MM.1S (cell line): ENCODE results near the gene RREB1.

Source experiments
- DNase-seq: peaks from one replicate; pipeline ENCODE4 v3.0.0-alpha.2; 2015
- H2AFZ ChIP-seq: fragments of 300-600 bp; sonication (generic); 2 replicates; pipeline ENCODE4 v1.6.0; 2016; ENCODE audit warnings: antibody characterized with exemption, low read length
- H3F3A ChIP-seq: fragments of 300-600 bp; sonication (generic); 2 replicates; pipeline ENCODE4 v1.6.1; 2016; ENCODE audit warnings: mild to moderate bottlenecking, antibody characterized with exemption, low read length, moderate library complexity, mixed read lengths; ENCODE audit not compliant: insufficient read depth
- H3K27ac ChIP-seq: fragments of 300-600 bp; sonication (generic); 2 replicates; pipeline ENCODE4 v1.5.1; 2016; ENCODE audit warnings: mild to moderate bottlenecking, low read length
- H3K27me3 ChIP-seq: fragments of 300-600 bp; sonication (generic); replicated peaks from 2 replicates; pipeline ENCODE4 v1.6.0; 2016; ENCODE audit warnings: low read length; ENCODE audit not compliant: insufficient read depth
- H3K36me3 ChIP-seq: fragments of 300-600 bp; sonication (generic); replicated peaks from 2 replicates; pipeline ENCODE4 v1.6.1; 2016; ENCODE audit warnings: mild to moderate bottlenecking, low read length, mixed read lengths; ENCODE audit not compliant: insufficient read depth
- H3K4me1 ChIP-seq: fragments of 300-600 bp; sonication (generic); 2 replicates; pipeline ENCODE4 v1.6.1; 2016; ENCODE audit warnings: low read length, mixed read lengths
- H3K4me2 ChIP-seq: fragments of 300-600 bp; sonication (generic); 2 replicates; pipeline ENCODE4 v1.6.0; 2016; ENCODE audit warnings: low read depth, low read length
- H3K4me3 ChIP-seq: fragments of 300-600 bp; sonication (generic); 2 replicates; pipeline ENCODE4 v1.5.1; 2016; ENCODE audit warnings: low read length, mixed read lengths
- H3K79me2 ChIP-seq: fragments of 300-600 bp; sonication (generic); 2 replicates; pipeline ENCODE4 v1.6.1; 2016; ENCODE audit warnings: mixed run types, low read length, mixed read lengths
- H3K9ac ChIP-seq: fragments of 300-600 bp; sonication (generic); 2 replicates; pipeline ENCODE4 v1.6.1; 2016; ENCODE audit warnings: low read length, mixed read lengths
- H3K9me2 ChIP-seq: fragments of 300-600 bp; sonication (generic); replicated peaks from 2 replicates; pipeline ENCODE4 v1.6.1; 2016; ENCODE audit warnings: mild to moderate bottlenecking, low read length, mixed read lengths; ENCODE audit not compliant: insufficient read depth
- H3K9me3 ChIP-seq: fragments of 300-600 bp; sonication (generic); replicated peaks from 2 replicates; pipeline ENCODE4 v1.6.1; 2016; ENCODE audit warnings: mild to moderate bottlenecking, low read length, mixed read lengths; ENCODE audit not compliant: insufficient read depth
- H4K20me1 ChIP-seq: fragments of 300-600 bp; sonication (generic); 2 replicates; pipeline ENCODE4 v1.6.1; 2016; ENCODE audit warnings: mild to moderate bottlenecking, low read length, moderate library complexity, mixed read lengths; ENCODE audit not compliant: insufficient read depth
- CTCF ChIP-seq: fragments of 300-600 bp; sonication (generic); IDR thresholded peaks from 2 replicates; pipeline ENCODE4 v1.5.1; 2016; ENCODE audit warnings: antibody characterized with exemption, low read length, mixed read lengths
- EZH2 ChIP-seq: fragments of 300-600 bp; sonication (generic); optimal IDR thresholded peaks from 2 replicates; pipeline ENCODE3; 2017; ENCODE audit warnings: low read depth, mild to moderate bottlenecking, antibody characterized with exemption, low read length, mixed read lengths
- EZH2phosphoT487 ChIP-seq: fragments of 300-600 bp; sonication (generic); IDR thresholded peaks from 2 replicates; pipeline ENCODE4 v1.6.1; 2018; ENCODE audit warnings: antibody characterized with exemption, low read length

RREB1 gene

GRCh38 chr6:7163661-7164071 lies 55.9 kb downstream of the RREB1 start:
- peaks cover 19% of the 10 kb centered on the region; the same call in 1 of the 2 replicates for H3K4me1 ChIP-seq
- no peak overlapping the region for H2AFZ ChIP-seq

GRCh38 chr6:7164536-7165001 lies 56.8 kb downstream of the RREB1 start:
- no peak overlapping the region for H3K9ac ChIP-seq
- H3K36me3 ChIP-seq = no peaks in the 10 kb centered on the region
- peaks cover 83% of the 10 kb centered on the region for H3K79me2 ChIP-seq
- no peaks in the 10 kb centered on the region for H3K9me3 ChIP-seq
- H3K9me2 ChIP-seq = no peaks in the 10 kb centered on the region
- H3K4me2 ChIP-seq = no peak overlapping the region
- H3K27ac ChIP-seq = no peak overlapping the region
- no peak for DNase-seq
- H4K20me1 ChIP-seq = no peaks in the 10 kb centered on the region
- peaks cover 12% of the 10 kb centered on the region; the same call in 1 of the 2 replicates for H3K4me1 ChIP-seq
- H3K4me3 ChIP-seq = no peak overlapping the region
- H2AFZ ChIP-seq = no peak overlapping the region
- H3K27me3 ChIP-seq = no peaks in the 10 kb centered on the region
- H3F3A ChIP-seq = no peaks in the 10 kb centered on the region
- TF ChIP-seq CTCF = no peak
- no peak for TF ChIP-seq EZH2phosphoT487
- no peak for TF ChIP-seq EZH2

More at GRCh38 chr6:7163661-7164071, 55.9 kb downstream of the RREB1 start:
- no peaks in the 10 kb centered on the region for H3K36me3 ChIP-seq
- no peaks in the 10 kb centered on the region for H3K27me3 ChIP-seq
- H3K4me2 ChIP-seq = no peak overlapping the region
- H3K27ac ChIP-seq = no peak overlapping the region
- no peaks in the 10 kb centered on the region for H4K20me1 ChIP-seq
- no peak overlapping the region for H3K4me3 ChIP-seq
- no peaks in the 10 kb centered on the region for H3K9me3 ChIP-seq
- peaks cover 83% of the 10 kb centered on the region for H3K79me2 ChIP-seq
- H3K9ac ChIP-seq = no peak overlapping the region
- TF ChIP-seq CTCF = no peak
- TF ChIP-seq EZH2 = no peak
- no peak for TF ChIP-seq EZH2phosphoT487
- no peaks in the 10 kb centered on the region for H3K9me2 ChIP-seq
- H3F3A ChIP-seq = no peaks in the 10 kb centered on the region
- DNase-seq = no peak

GRCh38 chr6:7165002-7165889 lies 57.5 kb downstream of the RREB1 start:
- H3K36me3 ChIP-seq = no peaks in the 10 kb centered on the region
- H3K79me2 ChIP-seq = peaks cover 83% of the 10 kb centered on the region
- H3K27ac ChIP-seq = no peak overlapping the region
- no peak for DNase-seq
- H3K4me1 ChIP-seq = peaks cover 10% of the 10 kb centered on the region; the same call in 1 of the 2 replicates
- no peaks in the 10 kb centered on the region for H3K9me3 ChIP-seq
- no peak overlapping the region for H3K4me3 ChIP-seq
- no peak overlapping the region for H3K9ac ChIP-seq
- H3K4me2 ChIP-seq = no peak overlapping the region
- H4K20me1 ChIP-seq = no peaks in the 10 kb centered on the region
- no peaks in the 10 kb centered on the region for H3F3A ChIP-seq
- no peaks in the 10 kb centered on the region for H3K9me2 ChIP-seq
- no peak overlapping the region for H2AFZ ChIP-seq
- H3K27me3 ChIP-seq = no peaks in the 10 kb centered on the region
- TF ChIP-seq CTCF = no peak
- TF ChIP-seq EZH2 = no peak
- TF ChIP-seq EZH2phosphoT487 = no peak
